ENCODE measurements around the gene PCNX2.

DNA sequence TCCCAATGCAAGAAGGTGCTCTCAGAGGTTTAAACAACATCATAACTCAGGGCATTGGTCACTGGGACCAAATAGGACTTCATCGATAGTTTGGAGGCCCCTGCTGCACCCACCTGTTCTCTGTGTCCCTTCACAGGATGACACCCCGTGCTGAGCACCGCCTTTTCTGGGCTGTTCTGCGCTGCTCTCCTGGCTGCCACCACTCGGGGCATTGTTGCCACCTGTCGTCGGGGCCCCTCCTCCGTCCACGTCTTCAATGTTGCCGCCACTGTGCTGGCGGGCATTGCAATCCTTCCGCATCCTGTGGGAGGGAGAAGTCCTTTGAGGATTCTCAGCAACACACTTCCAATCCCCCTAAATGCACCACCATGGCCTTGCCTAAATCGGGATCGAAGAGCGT, 297.4 kb downstream of the PCNX2 start:
- TF ChIP-seq, protein P1, sequence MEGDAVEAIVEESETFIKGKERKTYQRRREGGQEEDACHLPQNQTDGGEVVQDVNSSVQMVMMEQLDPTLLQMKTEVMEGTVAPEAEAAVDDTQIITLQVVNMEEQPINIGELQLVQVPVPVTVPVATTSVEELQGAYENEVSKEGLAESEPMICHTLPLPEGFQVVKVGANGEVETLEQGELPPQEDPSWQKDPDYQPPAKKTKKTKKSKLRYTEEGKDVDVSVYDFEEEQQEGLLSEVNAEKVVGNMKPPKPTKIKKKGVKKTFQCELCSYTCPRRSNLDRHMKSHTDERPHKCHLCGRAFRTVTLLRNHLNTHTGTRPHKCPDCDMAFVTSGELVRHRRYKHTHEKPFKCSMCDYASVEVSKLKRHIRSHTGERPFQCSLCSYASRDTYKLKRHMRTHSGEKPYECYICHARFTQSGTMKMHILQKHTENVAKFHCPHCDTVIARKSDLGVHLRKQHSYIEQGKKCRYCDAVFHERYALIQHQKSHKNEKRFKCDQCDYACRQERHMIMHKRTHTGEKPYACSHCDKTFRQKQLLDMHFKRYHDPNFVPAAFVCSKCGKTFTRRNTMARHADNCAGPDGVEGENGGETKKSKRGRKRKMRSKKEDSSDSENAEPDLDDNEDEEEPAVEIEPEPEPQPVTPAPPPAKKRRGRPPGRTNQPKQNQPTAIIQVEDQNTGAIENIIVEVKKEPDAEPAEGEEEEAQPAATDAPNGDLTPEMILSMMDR (IDR thresholded peaks at IDR 0.05; ENCODE audit: insufficient read depth, low read length, poor library complexity, severe bottlenecking), result no peak
- no peak for TF ChIP-seq EZH2phosphoT487 (conservative IDR thresholded peaks at IDR 0.05; ENCODE audit: low read length)
